GM18498 (cell line): ENCODE measurements around the gene RRP1.

ENCODE experiments used
- ATAC-seq: cut with Tn5 transposase; IDR thresholded peaks from one replicate; pipeline ENCODE4 v1.9.1; 2021; ENCODE audit warnings: mild to moderate bottlenecking, moderate library complexity; ENCODE audit not compliant: unreplicated experiment

RRP1 gene, protein sequence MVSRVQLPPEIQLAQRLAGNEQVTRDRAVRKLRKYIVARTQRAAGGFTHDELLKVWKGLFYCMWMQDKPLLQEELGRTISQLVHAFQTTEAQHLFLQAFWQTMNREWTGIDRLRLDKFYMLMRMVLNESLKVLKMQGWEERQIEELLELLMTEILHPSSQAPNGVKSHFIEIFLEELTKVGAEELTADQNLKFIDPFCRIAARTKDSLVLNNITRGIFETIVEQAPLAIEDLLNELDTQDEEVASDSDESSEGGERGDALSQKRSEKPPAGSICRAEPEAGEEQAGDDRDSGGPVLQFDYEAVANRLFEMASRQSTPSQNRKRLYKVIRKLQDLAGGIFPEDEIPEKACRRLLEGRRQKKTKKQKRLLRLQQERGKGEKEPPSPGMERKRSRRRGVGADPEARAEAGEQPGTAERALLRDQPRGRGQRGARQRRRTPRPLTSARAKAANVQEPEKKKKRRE

GRCh38 chr21:43789276-43790009, at the start of gene RRP1:
Gene RRP1 (plus strand): TSS chr21:43789577. CDS start chr21:43789630, 53 bp downstream.
- peak; percentile 83 for ATAC-seq

DNA sequence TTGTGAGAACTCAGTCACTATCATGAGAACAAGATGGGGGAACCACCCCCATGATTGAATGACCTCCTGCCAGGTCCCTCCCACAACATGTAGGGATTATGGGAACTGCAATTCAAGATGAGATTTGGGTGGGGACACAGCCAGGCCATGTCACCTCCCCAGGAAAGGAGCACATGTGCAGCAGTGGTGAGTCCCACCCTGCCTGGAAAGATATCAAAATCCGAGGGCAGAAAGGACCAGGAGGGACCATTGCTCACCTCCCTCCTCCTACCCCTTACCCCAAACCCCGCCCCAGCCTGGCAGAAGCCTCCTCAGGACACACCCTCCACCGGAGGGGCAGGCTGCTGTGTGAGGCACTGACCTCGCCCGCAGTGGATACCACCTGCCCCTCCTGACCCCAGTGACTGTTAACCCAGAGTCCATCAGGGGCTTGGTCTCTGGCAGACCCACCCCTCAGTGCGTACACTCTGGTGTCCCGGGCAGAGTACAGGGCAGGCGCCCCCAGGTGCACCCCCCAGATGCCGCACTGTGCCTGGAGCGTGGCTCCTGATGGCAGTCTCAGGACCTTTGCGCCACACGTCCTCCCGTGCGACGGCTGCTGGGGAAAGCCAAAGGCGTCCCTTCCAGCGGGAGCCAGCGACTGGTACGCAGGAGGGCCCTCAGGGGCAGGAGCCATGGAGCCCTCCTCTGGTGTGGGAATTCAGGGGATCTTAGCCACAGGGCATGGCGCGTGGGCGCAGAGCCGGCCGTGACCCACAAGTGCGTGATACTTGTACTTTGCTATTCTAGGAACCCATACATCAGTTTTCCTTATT, 49.5 kb upstream of the RRP1 start:
- ATAC-seq = no peak

GRCh38 chr21:43740497-43741156, 48.8 kb upstream of the RRP1 start:
- ATAC-seq = no peak

DNA sequence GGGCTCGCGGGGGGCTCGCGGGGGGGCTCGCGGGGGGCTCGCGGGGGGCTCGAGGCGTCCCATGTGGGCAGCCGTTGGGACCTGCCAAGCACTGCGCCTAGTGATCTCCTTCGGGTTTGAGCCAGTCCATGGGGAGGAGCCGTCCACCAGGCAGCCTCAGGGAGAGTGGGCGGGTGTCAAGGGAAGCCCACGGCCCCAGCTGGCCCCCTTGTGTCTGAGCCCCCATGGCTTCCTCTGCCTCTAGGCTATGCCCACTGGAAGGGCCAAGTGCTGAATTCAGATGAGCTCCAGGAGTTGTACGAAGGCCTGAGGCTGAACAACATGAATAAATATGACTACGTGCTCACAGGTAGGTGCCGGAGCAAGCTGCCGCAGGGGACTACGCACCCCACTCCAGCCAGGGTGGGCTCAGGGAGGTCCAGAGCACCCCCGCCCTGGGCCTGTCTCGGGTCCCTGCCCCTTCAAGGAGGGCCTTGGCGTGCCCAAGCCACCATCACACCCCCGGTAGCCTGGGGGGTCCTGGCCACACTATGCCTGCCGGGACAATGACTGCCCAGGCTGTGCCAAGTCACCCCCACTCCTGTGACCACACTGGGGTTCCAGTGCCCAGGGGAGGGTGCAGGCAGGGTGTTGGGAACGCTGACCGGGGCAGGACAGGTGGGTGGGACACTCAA, 47.8 kb upstream of the RRP1 start:
- ATAC-seq = no peak

DNA sequence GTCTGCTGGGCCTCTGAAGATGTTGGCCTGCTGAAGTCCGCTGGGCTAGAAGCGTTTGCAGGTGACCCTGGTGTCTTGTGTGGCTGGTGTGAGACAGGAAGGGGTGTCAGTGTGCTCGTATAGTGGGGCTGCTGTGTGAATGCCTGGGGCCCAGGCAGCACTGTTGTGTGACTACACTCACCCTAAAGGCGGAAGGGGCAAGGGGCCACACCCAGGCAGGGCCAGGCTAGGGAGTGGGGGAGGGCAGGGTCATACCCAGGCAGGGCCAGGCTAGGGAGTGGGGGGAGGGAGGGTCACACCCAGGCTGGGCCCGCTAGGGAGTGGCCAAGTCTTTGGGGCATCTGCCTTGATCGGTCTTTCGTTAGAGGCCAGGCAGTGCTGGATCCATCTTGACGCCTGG, 45.4 kb upstream of the RRP1 start:
- no peak for ATAC-seq

GRCh38 chr21:43744725-43745124, 44.7 kb upstream of the RRP1 start:
- ATAC-seq = no peak

- no peak for ATAC-seq
Measured at GRCh38 chr21:43745772-43746517, 43.4 kb upstream of the RRP1 start.

DNA sequence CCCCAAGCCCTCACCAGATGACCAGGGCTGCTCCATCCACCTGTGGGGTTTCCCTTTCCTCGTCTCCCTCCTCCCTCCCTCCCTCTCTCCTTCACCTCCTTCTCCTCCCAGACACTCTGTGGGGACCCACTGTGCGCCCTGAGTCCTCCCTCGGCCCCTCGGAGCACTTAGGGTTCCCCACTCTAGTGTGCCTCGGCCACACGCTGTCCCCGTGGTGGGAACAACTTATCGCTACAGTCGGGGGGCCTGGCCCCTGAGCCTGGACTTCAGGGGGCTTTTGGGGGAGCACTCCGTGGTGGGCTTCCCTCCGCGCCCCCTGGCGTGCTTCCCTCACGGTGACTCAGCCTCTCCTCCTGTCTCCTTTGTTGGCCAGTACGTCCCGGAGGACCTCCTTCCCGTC, 40.8 kb upstream of the RRP1 start:
- no peak for ATAC-seq

DNA sequence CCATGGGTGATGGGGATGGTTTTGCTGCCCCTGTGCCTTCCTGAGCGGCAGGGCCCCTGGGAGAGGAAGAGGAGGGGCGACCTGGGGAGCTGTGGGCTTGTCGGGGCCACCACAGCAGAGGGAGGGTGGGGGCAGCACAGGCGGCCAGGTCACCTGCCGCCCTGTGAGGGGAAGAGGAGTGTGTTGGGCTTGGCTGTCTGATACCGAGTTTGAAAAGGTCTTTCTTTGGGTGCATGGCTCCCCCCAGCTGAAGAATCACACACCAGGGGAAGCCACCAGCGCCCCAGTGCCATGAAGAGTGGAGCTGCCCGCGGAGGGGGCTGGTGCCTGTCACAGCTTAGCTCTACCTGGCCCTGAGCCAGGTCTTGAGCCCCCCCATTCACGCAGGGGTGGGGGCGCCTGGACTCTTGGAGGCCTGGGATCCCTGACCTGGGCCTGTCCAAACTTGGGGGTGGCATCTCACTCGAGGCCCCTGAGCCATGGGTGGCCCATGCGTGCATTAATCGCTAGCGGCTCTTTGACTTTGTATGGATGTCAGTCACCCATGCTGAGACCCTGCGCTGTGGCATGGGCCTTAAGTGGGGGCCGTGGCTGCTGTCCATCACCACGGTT, 39.6 kb upstream of the RRP1 start:
- no peak for ATAC-seq

DNA sequence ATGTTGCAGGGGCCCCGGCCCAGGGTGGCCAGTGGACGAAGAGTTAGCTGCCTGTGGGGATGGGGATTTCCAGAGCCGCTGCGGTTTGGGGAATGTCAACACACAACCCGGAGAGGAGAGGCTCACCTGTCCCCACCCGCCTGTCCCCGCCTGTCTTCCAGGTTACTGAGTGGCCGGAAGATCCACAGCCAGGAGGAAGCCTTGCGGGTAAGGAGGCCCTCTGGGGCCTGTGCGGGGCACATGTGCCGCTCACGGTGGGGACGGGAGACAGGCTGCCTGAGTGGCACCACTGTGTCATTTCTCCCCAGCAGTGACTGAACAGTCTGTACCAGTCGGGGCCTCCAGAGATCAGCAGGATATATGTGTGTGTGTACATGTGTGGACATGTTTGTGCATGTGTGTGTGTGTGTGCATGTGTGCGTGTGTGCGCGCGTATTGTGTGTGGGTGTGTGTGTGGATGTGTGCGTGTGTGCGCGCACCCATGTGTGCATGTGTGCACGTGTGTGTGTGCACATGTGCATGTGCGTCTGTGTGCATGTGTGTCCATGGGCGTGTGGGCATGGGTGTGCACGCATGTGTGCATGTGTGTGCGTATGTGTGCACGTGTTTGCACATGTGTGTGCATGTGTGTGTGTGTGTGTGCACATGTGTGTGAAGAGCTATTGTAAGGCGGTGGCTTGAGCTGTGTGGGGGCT, 38.9 kb upstream of the RRP1 start:
- ATAC-seq = no peak

GRCh38 chr21:43751955-43752591, 37.3 kb upstream of the RRP1 start:
- ATAC-seq = no peak

DNA sequence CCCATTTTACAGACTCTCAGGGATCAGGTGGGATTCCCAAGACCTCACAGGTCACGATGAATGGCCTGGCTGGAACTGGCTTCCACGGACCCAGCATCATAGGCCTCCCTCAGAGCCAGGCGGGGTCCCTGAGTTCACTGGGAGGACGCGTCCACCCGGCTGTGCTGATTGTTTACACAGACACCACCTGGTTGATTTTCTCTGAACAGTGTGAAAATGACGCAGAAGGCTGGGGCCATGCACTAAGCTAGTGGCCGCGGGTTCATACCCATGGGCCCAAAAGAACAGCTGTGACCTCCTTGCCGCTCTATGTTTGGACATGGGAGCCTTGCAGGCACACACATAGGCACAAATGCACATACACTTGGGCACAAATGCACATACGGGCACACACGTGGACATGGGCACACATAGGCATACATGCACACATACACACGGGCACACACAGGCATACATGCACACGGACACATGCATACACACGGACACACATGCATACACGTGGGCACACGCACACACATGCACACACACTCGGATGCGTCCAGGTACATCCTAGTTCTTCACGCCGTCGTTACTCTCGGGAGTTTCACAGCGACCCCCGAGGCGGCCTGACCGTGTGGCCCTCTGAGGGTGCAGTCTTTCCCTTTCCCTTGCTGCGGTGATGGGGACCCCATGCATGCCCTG, 36.5 kb upstream of the RRP1 start:
- ATAC-seq = no peak

GRCh38 chr21:43753439-43753799, 36.0 kb upstream of the RRP1 start:
- no peak for ATAC-seq

DNA sequence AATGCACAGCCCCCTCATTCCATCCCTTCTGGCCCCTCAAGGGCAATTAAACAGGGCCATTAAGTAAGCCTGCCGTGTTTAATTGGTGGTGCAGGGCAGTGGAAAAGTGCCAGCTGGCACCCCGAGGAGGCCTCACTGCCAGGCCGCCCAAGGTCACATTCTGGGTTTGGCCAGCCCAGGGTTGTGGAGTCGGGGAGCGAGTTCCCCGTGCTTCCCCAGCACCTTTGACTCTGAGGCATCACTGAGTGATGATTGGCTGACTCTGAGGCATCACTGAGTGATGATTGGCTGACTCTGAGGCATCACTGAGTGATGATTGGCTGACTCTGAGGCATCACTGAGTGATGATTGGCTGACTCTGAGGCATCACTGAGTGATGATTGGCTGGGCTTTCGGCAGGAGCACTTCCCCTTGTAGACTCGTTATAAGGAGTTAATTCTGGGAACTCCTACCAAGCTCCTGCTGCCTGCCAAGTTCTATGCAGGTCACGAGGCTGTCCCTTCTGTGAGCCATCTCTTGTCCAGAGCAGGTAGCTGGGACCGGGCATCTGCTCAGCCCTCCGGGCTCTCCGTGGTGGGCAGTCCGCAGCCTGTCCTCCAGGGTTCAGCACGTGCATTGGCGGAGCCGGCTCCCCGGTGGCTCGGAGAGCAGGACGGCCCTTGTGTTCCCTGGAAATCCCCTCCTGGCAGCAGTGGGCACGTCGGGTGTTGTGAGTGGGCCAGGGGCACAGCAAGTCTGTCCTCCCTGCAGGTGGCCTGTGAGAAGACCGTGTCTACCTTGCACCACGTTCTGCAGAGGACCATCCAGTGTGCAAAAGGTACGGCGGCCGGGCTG, 34.2 kb upstream of the RRP1 start:
- ATAC-seq = no peak

DNA sequence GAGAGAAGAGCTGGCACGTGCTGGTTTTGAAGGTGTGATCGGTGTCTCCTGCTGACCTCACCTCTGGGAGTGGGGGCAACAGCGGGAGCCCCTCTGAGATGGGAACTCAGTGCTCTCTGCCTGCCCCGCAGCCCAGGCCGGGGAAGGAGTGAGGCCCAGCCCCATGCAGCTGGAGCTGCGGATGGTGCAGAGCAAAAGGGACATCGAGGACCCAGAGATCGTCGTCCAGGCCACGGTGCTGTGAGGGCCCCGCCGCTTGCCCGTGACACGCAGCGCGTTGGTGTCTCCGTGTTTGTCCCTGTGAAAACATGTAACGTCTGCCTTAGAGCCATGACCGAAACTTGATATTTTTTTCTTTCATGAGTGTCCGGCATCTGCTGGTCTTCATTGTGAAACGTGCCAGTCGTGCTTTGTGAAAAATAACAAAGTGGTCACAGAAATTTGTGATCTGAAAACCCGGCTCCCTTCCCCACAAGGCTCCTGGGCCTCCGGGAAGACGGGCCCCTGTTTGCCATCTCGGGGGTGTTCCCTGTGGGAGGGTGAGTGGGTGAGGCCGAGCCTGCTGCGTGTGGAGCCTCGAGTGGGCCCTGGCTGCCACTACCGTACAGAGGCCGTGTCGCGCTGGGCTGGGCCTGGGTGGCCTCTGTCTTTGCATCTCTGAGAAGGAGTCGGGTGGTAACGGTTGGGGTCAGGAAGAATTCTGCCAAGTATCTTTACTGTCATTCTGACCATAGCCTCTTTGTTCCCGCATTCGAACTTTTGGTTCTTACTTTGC, 33.4 kb upstream of the RRP1 start:
- no peak for ATAC-seq

DNA sequence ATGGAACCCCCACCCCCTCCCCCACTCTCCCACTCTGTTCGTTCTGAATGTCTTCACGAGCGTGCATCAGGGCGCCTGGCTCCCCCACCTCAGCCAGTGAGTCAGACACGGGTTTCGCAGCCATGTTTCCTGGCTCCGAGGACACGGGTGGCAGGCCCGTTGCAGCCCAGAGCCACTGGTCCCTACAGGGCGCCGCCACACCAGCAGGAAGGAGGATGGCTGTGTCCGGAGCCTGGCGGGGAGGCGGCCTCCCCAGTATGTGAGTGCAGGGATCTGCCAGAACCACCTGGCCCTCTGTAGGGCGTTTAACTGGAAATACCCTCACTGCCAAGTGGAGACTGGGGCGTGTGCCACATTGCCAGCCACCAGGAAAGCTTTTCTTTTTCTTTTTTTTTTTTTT, 31.8 kb upstream of the RRP1 start:
- no peak for ATAC-seq
